Endothelial cell of umbilical vein (primary cell): Measurements from ENCODE around the gene ZNF366. TPM values are rescaled to one million over a fixed set of nuclear protein-coding genes. Genes with fewer than 3 reads are reported as not detected.

Source experiments
- BruUV-seq: library from RNA; stranded (reverse); fragments of 400-500 nt; replicated peaks from 2 replicates; lab custom pipeline; 2021; lab: Mats Ljungman, UMichigan
- CTCF ChIA-PET: fragments of 300-600, 350-600 bp; sonication (Branson Sonifier 250); formaldehyde crosslinking; loops from one replicate; lab custom pipeline; 2021; ENCODE audit warnings: antibody characterized with exemption, inconsistent platforms; lab: Charles Lee
- POLR2A ChIA-PET: fragments of 300-600, 350-600 bp; sonication (Branson Sonifier 250); formaldehyde crosslinking; loops from one replicate; lab custom pipeline; 2021; ENCODE audit warnings: antibody characterized with exemption, inconsistent platforms; lab: Charles Lee
- DNase-seq: peaks from one replicate; pipeline ENCODE4 v3.0.0-alpha.2; 2011; ENCODE audit warnings: low read depth, low spot score
- FAIRE-seq: peaks from 2 replicates; lab custom pipeline; 2011; peaks lifted over from hg19 to GRCh38; lab: Jason Lieb, UNC
- H2AFZ ChIP-seq: 2 replicates; pipeline ENCODE4 v1.6.0; 2012; ENCODE audit warnings: low read depth, low read length, control low read depth, inconsistent platforms
- H3K27ac ChIP-seq: 2 replicates; pipeline ENCODE4 v1.5.1; 2011; ENCODE audit warnings: low read depth, mild to moderate bottlenecking, control low read depth, low read length, moderate library complexity; ENCODE audit not compliant: insufficient read depth
- H3K27me3 ChIP-seq, 2 experiments: 2 replicates each; pipeline versions ENCODE4 v1.6.0 to v1.6.1; 2011; ENCODE audit warnings: low read length in 2 of 2, mixed read lengths in 1 of 2; ENCODE audit not compliant: control insufficient read depth in 2 of 2, insufficient read depth in 2 of 2
- H3K36me3 ChIP-seq, 2 experiments: 2 replicates in 1 of 2; 3 replicates in 1 of 2; pipeline ENCODE4 v1.5.1; 2011; ENCODE audit warnings: low read length in 2 of 2, mild to moderate bottlenecking in 1 of 2, moderate library complexity in 1 of 2; ENCODE audit not compliant: control insufficient read depth in 2 of 2, insufficient read depth in 2 of 2; ENCODE audit errors: extremely low read depth in 1 of 2
- H3K4me1 ChIP-seq: 3 replicates; pipeline ENCODE4 v1.5.1; 2011; ENCODE audit warnings: mild to moderate bottlenecking, low read length; ENCODE audit not compliant: control insufficient read depth, insufficient read depth; ENCODE audit errors: extremely low read depth
- H3K4me2 ChIP-seq: 2 replicates; pipeline ENCODE4 v1.6.1; 2011; ENCODE audit warnings: low read length, control low read depth, mixed read lengths; ENCODE audit not compliant: insufficient read depth
- H3K4me3 ChIP-seq, 3 experiments: fragments of 200-600 bp in 1 of 3; sonication (generic), shearing (Covaris generic) in 1 of 3; replicated peaks in 1 of 3; 2 replicates each; pipeline ENCODE4 v1.5.1; 2011 to 2016; ENCODE audit warnings: control low read depth in 3 of 3, low read length in 3 of 3, mild to moderate bottlenecking in 2 of 3, inconsistent platforms in 1 of 3, low read depth in 1 of 3, moderate library complexity in 1 of 3; ENCODE audit not compliant: insufficient read depth in 1 of 3
- H3K79me2 ChIP-seq: 2 replicates; pipeline ENCODE4 v1.6.0; 2012; ENCODE audit warnings: low read length, inconsistent platforms; ENCODE audit not compliant: control insufficient read depth, insufficient read depth
- H3K9ac ChIP-seq: replicated peaks from 2 replicates; pipeline ENCODE3; 2011; ENCODE audit warnings: low read length, control low read depth; ENCODE audit not compliant: insufficient read depth; ENCODE audit errors: extremely low read depth
- H3K9me1 ChIP-seq: replicated peaks from 3 replicates; pipeline ENCODE4 v1.6.0; 2011; ENCODE audit warnings: mild to moderate bottlenecking, low read length; ENCODE audit not compliant: control insufficient read depth, insufficient read depth; ENCODE audit errors: extremely low read depth
- H3K9me3 ChIP-seq: replicated peaks from 2 replicates; pipeline ENCODE4 v1.5.1; 2012; ENCODE audit warnings: low read length, inconsistent platforms; ENCODE audit not compliant: control insufficient read depth, insufficient read depth
- H4K20me1 ChIP-seq: replicated peaks from 2 replicates; pipeline ENCODE3; 2011; ENCODE audit warnings: mild to moderate bottlenecking, low read length; ENCODE audit not compliant: control insufficient read depth, insufficient read depth; ENCODE audit errors: extremely low read depth
- EZH2 ChIP-seq: IDR thresholded peaks from 2 replicates; pipeline ENCODE4 v1.6.1; 2012; ENCODE audit warnings: borderline replicate concordance, low read depth, mild to moderate bottlenecking, moderate library complexity, low read length, inconsistent platforms; ENCODE audit not compliant: severe bottlenecking
- FOS ChIP-seq: IDR thresholded peaks from 2 replicates; pipeline ENCODE4 v1.6.1; 2011; ENCODE audit warnings: mild to moderate bottlenecking, low read length, moderate library complexity, borderline replicate concordance; ENCODE audit not compliant: insufficient read depth
- GATA2 ChIP-seq: IDR thresholded peaks from 2 replicates; pipeline ENCODE4 v1.7.0; 2011; ENCODE audit warnings: low read depth, mild to moderate bottlenecking, moderate library complexity, mixed read lengths, low read length; ENCODE audit not compliant: insufficient read length, insufficient read depth
- JUN ChIP-seq: IDR thresholded peaks from 2 replicates; pipeline ENCODE4 v1.6.1; 2011; ENCODE audit warnings: borderline replicate concordance, low read depth; ENCODE audit not compliant: insufficient read length, insufficient read depth
- MYC ChIP-seq: IDR thresholded peaks from one replicate; pipeline ENCODE4 v1.6.1; 2011; ENCODE audit warnings: mild to moderate bottlenecking, low read depth, low read length
- POLR2A ChIP-seq: IDR thresholded peaks from 2 replicates; pipeline ENCODE4 v1.6.1; 2012; ENCODE audit warnings: low read depth, mild to moderate bottlenecking, control low read depth, low read length
- POLR2AphosphoS5 ChIP-seq: IDR thresholded peaks from 2 replicates; pipeline ENCODE4 v1.6.1; 2012; ENCODE audit warnings: low read depth, mild to moderate bottlenecking, control low read depth, low read length, moderate library complexity; ENCODE audit not compliant: insufficient read depth
- dilution Hi-C: fragments of 300-500 bp; cut with MboI; formaldehyde crosslinking; loops from one replicate; pipeline ENCODE4 v1.15.0; 2019; ENCODE audit warnings: low sequenced_read_pairs; ENCODE audit not compliant: extremely low pct_ligation_motif_present
- intact Hi-C: fragments of 100-400 bp; cut with micrococcal nuclease; formaldehyde crosslinking; loops from one replicate; pipeline ENCODE4 v1.10.0; 2022
- polyA plus RNA-seq, 4 experiments: library from polyadenylated mRNA; depleted of rRNA in 3 of 4; stranded (reverse) in 3 of 4; unstranded in 1 of 4; fragments of >200 nt; gene quantifications; 2 replicates each; pipeline versions ENCODE4 v1.2.1 to v1.2.3, GENCODE V29; 2011 to 2012; ENCODE audit warnings: missing spikeins in 1 of 4
- total RNA-seq: library from RNA; stranded (reverse); gene quantifications from 2 replicates; pipeline ENCODE4 v1.2.3, GENCODE V29; 2021
- TF ChIP-seq, protein P1 (sequence below), 2 donors: IDR thresholded peaks; 1 replicate in 1 of 2; 2 replicates in 1 of 2; pipeline ENCODE4 v1.5.1; 2011; ENCODE audit warnings: low read length in 2 of 2, mild to moderate bottlenecking in 2 of 2, moderate library complexity in 2 of 2, control low read depth in 1 of 2, inconsistent platforms in 1 of 2, low read depth in 1 of 2; ENCODE audit not compliant: insufficient read depth in 1 of 2; ENCODE audit errors: extremely low read depth in 1 of 2
- TF ChIP-seq, protein P2 (sequence below): IDR thresholded peaks from 2 replicates; pipeline ENCODE4 v1.6.1; 2011; ENCODE audit not compliant: insufficient read depth, insufficient read length

ZNF366 gene
- total and polyA plus RNA-seq, 2 donors (not counting 3 experiments of a cell fraction or from before 2014, with no cell fraction given) = 1.3 to 4.1 TPM

DNA sequence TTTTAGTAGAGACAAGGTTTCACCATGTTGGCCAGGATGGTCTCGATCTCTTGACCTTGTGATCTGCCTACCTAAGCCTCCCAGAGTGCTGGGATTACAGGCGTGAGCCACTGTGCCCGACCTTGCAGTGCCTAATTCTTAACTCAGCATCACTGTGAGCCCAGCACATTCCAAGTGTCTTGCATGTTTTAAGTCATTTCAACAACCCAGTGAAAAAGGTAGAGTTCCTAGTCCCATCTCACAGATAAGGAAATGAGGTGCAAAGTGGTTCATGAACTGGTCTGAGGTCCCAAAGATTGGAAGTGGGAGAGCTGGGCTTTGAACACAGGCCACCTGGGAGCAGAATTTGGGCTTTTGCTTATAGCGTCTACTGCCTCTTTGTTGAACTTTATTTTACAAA lies 68.0 kb downstream of the ZNF366 start:
- Histone ChIP-seq H3K9me1 (no peaks in the 10 kb centered on the region), H3K27ac (no peak overlapping the region), H4K20me1 (no peaks in the 10 kb centered on the region), H3K36me3 (no peaks in the 10 kb centered on the region), H3K79me2 (no peaks in the 10 kb centered on the region), H3K9me3 (no peaks in the 10 kb centered on the region), H3K9ac (no peak overlapping the region), H3K4me1 (peaks cover 20% of the 10 kb centered on the region), H3K27me3 (no peaks in the 10 kb centered on the region), H3K4me3 (no peak overlapping the region), H3K4me2 (no peak overlapping the region), H2AFZ (no peak overlapping the region)
- BruUV-seq = no TSS peak
- TF ChIP-seq, protein P1, sequence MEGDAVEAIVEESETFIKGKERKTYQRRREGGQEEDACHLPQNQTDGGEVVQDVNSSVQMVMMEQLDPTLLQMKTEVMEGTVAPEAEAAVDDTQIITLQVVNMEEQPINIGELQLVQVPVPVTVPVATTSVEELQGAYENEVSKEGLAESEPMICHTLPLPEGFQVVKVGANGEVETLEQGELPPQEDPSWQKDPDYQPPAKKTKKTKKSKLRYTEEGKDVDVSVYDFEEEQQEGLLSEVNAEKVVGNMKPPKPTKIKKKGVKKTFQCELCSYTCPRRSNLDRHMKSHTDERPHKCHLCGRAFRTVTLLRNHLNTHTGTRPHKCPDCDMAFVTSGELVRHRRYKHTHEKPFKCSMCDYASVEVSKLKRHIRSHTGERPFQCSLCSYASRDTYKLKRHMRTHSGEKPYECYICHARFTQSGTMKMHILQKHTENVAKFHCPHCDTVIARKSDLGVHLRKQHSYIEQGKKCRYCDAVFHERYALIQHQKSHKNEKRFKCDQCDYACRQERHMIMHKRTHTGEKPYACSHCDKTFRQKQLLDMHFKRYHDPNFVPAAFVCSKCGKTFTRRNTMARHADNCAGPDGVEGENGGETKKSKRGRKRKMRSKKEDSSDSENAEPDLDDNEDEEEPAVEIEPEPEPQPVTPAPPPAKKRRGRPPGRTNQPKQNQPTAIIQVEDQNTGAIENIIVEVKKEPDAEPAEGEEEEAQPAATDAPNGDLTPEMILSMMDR (IDR thresholded peaks at IDR 0.05; ENCODE audit: extremely low read depth in 1 of 2, insufficient read depth in 1 of 2, low read depth in 1 of 2, low read length in 2 of 2) = no peak
- TF ChIP-seq MYC = no peak
- TF ChIP-seq GATA2 = no peak
- no peak for TF ChIP-seq JUN
- TF ChIP-seq FOS = no peak
- TF ChIP-seq, protein P2, sequence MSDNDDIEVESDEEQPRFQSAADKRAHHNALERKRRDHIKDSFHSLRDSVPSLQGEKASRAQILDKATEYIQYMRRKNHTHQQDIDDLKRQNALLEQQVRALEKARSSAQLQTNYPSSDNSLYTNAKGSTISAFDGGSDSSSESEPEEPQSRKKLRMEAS = no peak
- TF ChIP-seq POLR2AphosphoS5 = no peak
- TF ChIP-seq POLR2A = no peak
- TF ChIP-seq EZH2 = no peak
- DNase-seq = no peak
- dilution Hi-C loops (no loop called here), intact Hi-C loops (no loop called here)
- ChIA-PET CTCF (interaction anchor here (2.9 to 3.9 kb wide), 2 partner anchors 13 to 84 kb away, joined by 10 to 20 read pairs; no protein-coding TSS in a partner anchor), POLR2A (no interaction called here)
- FAIRE-seq = no peak
